Left ventricle myocardium superior (tissue), 1 donor: ENCODE data around the gene KLK3. TPM values are rescaled to one million over a fixed set of nuclear protein-coding genes. Genes with fewer than 3 reads are reported as not detected.
"Not testable (repeated sequence)": the region's sequence is repeated elsewhere in the genome, so short reads cannot be mapped to it uniquely, and the experiment has no call there.

Experiments used
- ATAC-seq: fragments of 200-7000 bp; cut with Tn5 transposase; one replicate; pipeline ENCODE4 v1.9.1; 2020; ENCODE audit warnings: mild to moderate bottlenecking, moderate library complexity
- DNase-seq: peaks from one replicate; pipeline ENCODE4 v3.0.0-alpha.2; 2020
- intact Hi-C: fragments of 100-400 bp; cut with micrococcal nuclease; formaldehyde crosslinking; loops from one replicate; pipeline ENCODE4 v1.11.0; 2022
- long read RNA-seq: library from polyadenylated mRNA; unstranded; transcript quantifications from one replicate; pipeline ENCODE4 v2.0.0, GENCODE V29; 2021
- total RNA-seq: library from RNA; stranded (reverse); fragmentation: NEBNext Ultra II Directional; extraction: Animal tissue kit (Norgen Biotek cat#: 25700); gene quantifications from one replicate; pipeline ENCODE4 v1.2.1, GENCODE V29; 2021
- donor health status: DM: no; HTN: yes; CAD: no; lungs with severe emphysema.

The KLK3 gene
- total RNA-seq, result not detected
- long read RNA-seq, result 0 reads

- DNase-seq, result no peak
- intact Hi-C loops, result no loop called here
- no peak for ATAC-seq
Observed at GRCh38 chr19:50854636-50855410, at the start of gene KLK3. TSS of gene KLK3 (plus strand) at chr19:50854915. CDS start at chr19:50854956, 41 bp downstream.

GRCh38 chr19:50808856-50809255 lies 45.9 kb upstream of the KLK3 start:
- intact Hi-C loops, result no loop called here
- ATAC-seq (no peak), DNase-seq (no peak)

DNA sequence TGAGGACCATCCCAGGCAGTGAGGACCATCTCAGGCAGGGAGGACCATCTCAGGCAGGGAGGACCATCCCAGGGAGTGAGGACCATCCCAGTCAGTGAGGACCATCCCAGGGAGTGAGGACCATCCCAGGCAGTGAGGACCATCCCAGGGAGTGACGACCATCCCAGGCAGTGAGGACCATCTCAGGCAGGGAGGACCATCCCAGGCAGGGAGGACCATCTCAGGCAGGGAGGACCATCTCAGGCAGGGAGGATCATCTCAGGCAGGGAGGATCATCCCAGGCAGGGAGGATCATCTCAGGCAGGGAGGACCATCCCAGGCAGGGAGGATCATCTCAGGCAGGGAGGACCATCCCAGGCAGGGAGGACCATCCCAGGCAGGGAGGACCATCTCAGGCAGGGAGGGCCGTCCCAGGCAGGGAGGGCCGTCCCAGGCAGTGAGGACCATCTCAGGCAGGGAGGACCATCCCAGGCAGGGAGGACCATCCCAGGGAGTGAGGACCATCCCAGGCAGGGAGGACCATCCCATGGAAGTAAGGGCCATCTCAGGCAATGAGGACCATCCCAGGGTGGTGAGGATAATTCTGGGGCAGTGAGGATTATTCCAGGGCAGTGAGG lies 43.0 kb upstream of the KLK3 start:
- intact Hi-C loops, ATAC-seq, DNase-seq: not testable (repeated sequence)

- intact Hi-C loops, result no loop called here
- ATAC-seq, result no peak
- no peak for DNase-seq
Observed at GRCh38 chr19:50812474-50812873, 42.2 kb upstream of the KLK3 start.

GRCh38 chr19:50814883-50815282 lies 39.8 kb upstream of the KLK3 start:
- ATAC-seq (no peak), DNase-seq (no peak)
- intact Hi-C loops, result no loop called here

DNA sequence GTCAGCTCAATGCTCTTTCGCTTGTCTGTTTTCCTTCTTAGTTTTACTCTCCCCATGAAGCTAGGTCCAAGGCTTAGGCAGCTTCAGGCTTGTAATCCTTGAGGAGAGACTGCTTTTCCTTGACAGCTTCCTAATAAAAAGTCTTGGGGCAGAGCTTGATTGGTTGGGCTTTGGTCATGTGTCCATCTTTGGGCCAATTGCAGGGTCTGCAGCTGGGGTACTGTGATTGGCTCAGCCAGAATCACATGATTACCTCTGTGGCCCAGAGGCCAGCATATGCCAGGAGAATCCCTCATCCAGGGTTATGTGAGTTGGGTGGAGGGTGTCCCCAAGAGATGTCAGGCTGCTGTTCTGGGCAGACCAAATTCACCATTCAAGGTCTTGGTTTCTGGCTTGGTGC lies 39.3 kb upstream of the KLK3 start:
- no peak for DNase-seq
- intact Hi-C loops, result no loop called here
- no peak for ATAC-seq

GRCh38 chr19:50817941-50818858 lies 36.5 kb upstream of the KLK3 start:
- peak; percentile 46 for DNase-seq
- intact Hi-C loops, result no loop called here
- peak; percentile 40 for ATAC-seq

GRCh38 chr19:50818859-50819472 lies 35.7 kb upstream of the KLK3 start:
- intact Hi-C loops, result no loop called here
- DNase-seq (no peak), ATAC-seq (no peak)

- ATAC-seq, result no peak
- intact Hi-C loops, result no loop called here
- no peak for DNase-seq
Observed at GRCh38 chr19:50819636-50820035, 35.1 kb upstream of the KLK3 start.

DNA sequence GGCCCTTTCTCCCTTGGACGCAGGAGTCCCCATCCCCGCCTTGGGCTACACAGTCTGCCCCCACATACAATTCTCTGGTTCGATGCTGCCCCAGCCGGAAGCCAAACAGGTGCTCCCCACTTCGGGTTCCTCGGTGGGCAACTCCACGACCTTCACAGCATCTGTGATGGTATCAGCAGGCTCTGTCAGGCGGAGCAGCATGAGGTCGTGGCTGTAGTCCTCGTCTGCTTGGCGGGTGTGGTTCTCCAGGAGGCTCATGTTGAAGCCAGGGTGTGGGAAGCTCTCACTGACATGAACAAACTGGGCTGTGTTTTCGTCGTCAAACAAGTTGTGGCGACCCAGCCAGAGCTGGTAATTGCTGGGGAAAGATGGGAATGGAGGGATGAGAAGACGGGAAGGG lies 34.6 kb upstream of the KLK3 start:
- no peak for DNase-seq
- ATAC-seq, result no peak
- intact Hi-C loops, result no loop called here

DNA sequence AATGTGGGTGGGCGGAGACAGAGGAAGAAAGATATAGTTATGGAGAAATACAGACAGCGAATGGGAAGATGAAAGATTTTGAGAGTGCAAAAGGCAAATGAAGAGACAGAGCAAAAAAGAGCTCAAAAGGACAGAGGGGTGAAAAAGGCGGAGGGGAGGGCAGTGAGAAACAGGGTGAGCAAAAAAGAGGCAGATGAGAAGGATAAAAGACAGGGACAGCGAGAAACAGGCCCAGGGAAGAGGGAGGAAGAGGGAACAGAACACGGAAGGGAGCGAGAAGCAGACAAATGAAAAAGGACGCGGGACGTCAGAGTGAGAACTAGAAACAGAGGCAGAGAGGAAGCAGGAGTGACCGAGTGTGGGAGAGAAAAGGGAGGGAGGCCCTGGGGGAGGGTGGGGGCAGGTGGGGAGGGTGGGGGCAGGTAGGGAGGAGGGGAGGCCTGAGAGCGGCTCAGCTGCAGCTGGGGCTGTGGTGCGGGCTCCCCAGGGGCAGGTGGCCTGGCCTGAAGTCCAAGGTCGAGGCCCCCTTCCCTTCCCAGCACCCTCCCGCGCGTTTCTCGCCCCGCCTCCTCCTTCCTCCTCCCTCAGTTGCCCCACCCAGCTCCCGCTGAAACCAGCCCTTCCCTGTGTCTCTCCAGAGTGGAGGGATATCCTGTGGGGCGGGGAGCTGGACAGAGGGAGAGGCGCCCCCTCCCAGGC lies 34.0 kb upstream of the KLK3 start:
- intact Hi-C loops, result no loop called here
- DNase-seq, result no peak
- peak; percentile 68 for ATAC-seq

DNA sequence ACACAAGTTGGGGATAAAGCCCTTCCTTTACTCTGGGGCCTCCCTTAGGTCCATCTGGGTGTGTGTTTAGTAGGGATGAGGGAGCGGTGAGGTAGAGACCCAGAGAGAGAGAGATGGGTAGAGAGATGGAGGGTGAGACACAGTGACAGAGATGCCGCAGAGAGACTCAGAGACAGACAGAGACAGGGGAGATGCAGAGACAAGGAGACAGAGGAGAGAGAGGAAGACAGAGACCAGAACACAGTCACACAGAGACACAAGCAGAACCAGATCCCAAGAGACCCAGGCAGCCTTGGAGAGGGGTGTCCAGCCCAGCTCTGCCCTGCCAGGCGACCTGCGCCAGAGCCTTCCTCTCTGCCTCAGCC lies 33.5 kb upstream of the KLK3 start:
- DNase-seq, result no peak
- ATAC-seq, result no peak
- intact Hi-C loops, result no loop called here

DNA sequence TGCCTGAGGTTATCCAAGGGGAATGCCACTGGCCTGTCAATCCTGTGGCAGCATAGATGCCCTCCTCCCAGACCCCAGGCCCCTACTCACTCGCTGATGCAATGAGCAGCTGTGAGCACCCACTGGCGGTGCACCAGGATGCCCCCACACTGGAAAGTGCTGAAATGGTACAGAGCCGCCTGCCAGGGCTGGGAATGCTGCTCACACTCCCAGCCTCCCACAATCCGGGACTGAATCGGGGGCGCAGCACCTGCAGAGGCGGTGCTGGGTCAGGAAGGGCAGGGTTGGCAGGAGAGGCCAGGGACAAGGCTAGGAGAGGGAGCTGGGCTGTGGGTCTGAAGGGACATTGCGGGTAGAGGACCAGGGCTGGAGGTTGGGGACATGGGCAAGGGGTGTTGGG lies 33.1 kb upstream of the KLK3 start:
- DNase-seq (no peak), ATAC-seq (no peak)
- intact Hi-C loops, result no loop called here

DNA sequence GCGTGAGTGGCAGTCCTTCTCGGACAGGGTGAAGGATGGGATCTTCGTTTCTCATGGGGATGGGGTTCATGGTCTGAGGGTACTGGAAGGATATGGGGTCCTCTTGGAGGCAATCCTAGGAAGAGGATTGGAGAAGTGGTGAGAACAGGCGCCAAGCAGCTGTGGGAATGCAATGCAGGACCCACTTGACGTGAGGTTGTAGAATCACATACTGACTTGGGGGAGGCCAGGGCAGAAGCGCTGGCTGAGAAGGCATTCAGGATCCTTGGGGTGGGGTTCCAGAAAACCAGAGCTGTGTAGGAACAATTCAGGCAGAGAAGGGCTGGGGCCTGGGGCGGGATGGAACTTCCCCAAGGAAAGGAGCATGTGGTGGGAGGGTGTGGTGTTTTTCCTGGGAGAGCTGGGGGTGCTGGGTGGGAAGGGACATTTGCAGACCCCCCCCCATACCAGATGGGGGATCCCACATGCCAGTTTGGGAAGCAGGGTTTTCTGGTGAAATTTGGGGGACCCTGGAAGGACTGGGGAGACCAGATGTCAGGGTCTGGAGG lies 32.0 kb upstream of the KLK3 start:
- intact Hi-C loops, result no loop called here
- no peak for ATAC-seq

DNA sequence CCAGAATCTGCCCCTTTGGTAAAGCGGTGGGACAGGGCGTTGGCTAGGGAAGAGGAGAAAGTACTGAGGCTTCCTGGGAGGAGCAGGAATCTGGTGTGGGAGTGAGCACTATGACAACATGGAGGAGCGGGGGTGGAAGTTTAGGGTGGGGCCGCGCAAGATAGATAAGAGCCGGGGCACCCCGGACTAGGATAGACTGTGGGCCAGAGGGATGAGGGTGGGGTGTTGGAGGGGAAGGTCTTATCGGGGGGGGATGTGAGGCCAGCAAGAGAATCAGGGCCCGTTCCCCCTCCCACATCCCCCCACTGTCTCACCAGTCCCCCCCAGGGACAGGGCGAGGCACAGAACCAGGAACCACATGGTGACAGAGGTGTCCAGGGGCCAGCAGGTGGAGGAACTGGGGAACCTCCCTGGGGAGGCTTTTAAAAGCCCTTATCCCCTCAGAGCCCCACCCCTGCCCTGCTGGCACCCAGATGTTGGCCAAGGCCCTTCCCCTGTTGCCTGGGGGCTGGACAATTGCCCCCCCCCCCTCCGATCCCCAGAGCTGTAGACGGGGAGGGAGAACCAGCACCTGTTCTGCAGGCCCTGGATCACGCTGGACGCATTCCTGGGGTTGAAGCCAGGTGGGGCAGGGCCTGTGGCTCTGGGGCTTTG lies 31.2 kb upstream of the KLK3 start, which contains the start of gene KLK1:
TSS of gene KLK1 (minus strand) at position 399 of the 654 bp plus-strand sequence. CDS start at position 360, 39 bp downstream.
- intact Hi-C loops, result no loop called here
- ATAC-seq, result peak; percentile 19
- DNase-seq, result no peak

More for the DNA sequence above, 32.0 kb upstream of the KLK3 start:
- DNase-seq, result no peak

DNA sequence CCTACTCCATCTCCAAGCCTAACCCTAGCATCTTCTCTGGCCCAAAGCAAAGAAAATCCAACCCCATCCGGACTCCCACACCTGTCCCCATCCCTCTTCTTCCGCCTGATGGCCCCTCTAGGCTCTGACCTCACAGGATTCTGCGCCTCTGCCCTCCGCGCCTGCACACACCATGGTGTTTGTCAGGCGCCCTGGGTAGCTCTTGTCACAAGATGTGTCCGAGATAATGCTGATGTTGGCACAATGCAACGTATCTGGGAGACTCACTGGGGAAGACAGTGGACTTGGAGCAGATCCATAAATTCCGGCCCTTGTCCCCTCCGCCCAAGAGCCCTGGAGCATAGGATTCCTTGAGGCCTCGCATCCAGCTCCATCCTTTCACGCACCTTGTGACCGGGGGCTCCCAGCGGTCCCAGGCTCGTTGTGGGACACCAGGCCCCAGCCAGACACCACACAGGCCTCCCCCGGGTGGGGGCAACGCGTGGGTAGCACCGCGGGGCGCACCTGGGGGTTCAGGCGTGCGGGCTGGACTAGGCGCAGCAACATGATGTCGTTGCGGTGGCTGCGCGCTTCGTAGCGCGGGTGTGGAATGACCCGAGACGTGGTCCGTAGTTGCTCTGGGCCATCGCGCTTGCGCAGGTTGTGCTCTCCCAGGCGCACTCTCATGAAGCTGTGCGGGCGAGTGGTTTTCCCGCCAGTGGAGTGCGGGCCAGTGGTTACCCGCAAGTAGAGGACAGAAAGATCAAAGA lies 28.0 kb upstream of the KLK3 start:
- intact Hi-C loops, result no loop called here
- ATAC-seq (no peak), DNase-seq (no peak)

DNA sequence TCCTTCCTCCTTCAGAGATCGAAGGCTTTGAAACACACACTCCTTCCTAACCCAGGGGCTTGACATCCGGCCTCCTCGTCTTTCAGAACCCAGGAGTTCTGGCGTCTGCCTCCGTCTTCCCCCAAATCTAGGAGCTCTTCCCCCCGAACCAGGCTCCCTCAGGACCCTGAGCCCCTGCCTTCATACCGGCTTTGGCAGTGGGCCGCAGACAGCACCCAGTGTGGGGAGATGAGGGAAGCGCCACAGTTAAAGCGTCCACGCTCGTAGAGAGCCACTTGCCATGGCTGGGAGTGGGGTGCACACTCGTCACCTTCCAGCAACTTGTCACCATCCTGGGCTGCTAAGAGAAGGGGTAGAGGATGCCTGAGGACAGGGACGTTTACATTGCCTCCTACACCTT lies 27.2 kb upstream of the KLK3 start:
- ATAC-seq (no peak), DNase-seq (no peak)
- intact Hi-C loops, result no loop called here
